HepG2 (cell line): ENCODE data around the gene EHD4. TPM values are rescaled to one million over a fixed set of nuclear protein-coding genes. Genes with fewer than 3 reads are reported as not detected.

Experiments used
- ATAC-seq: fragments of 200-7000 bp; cut with Tn5 transposase; 3 replicates; pipeline ENCODE4 v1.9.1; 2020; ENCODE audit warnings: mild to moderate bottlenecking, moderate library complexity
- BruUV-seq: library from RNA; stranded (reverse); fragments of 400-500 nt; replicated peaks from 2 replicates; lab custom pipeline; 2021; lab: Mats Ljungman, UMichigan
- CTCF ChIA-PET: fragments of 300-600 bp; formaldehyde crosslinking; extraction: SDS; loops from one replicate; lab custom pipeline; 2021; ENCODE audit warnings: low total read pairs, inconsistent platforms, low intra/inter-chr PET ratio; lab: Yijun Ruan, JAX
- POLR2A ChIA-PET: fragments of 350-600 bp; sonication (Branson Sonifier 250); formaldehyde crosslinking; loops from one replicate; lab custom pipeline; 2020; ENCODE audit warnings: antibody characterized with exemption, inconsistent platforms; lab: Yijun Ruan, JAX
- DNase-seq: peaks from one replicate; pipeline ENCODE4 v3.0.0-alpha.2; 2015; ENCODE audit warnings: low spot score
- FAIRE-seq: peaks from 3 replicates; lab custom pipeline; 2011; peaks lifted over from hg19 to GRCh38; lab: Jason Lieb, UNC
- H2AFZ ChIP-seq: one replicate; pipeline ENCODE4 v1.6.1; 2011; ENCODE audit warnings: low read length, inconsistent platforms
- H3K27ac ChIP-seq: fragments of 300-600 bp; 3 replicates; pipeline ENCODE4 v1.8.0; 2011; ENCODE audit warnings: mixed run types, mild to moderate bottlenecking, mixed read lengths, low read length, inconsistent platforms; ENCODE audit not compliant: insufficient read depth; ENCODE audit errors: extremely low read length
- H3K27me3 ChIP-seq, 2 experiments: fragments of 200-600 bp in 1 of 2; 2 replicates in 1 of 2; 3 replicates in 1 of 2; pipeline versions ENCODE4 v1.6.0 to v1.8.0; 2011; ENCODE audit warnings: low read length in 2 of 2, mild to moderate bottlenecking in 2 of 2, moderate library complexity in 2 of 2, inconsistent platforms in 1 of 2; ENCODE audit not compliant: insufficient read depth in 2 of 2, control insufficient read depth in 1 of 2
- H3K36me3 ChIP-seq, 2 experiments: fragments of 200-600 bp in 1 of 2; replicated peaks in 1 of 2; 2 replicates in 1 of 2; 3 replicates in 1 of 2; pipeline versions ENCODE4 v1.5.1 to v1.8.0; 2011; ENCODE audit warnings: low read length in 2 of 2, inconsistent platforms in 1 of 2; ENCODE audit not compliant: insufficient read depth in 2 of 2, control insufficient read depth in 1 of 2
- H3K4me1 ChIP-seq: 2 replicates; pipeline ENCODE4 v1.5.1; 2012; ENCODE audit warnings: low read length, inconsistent platforms; ENCODE audit not compliant: insufficient read depth
- H3K4me2 ChIP-seq: 2 replicates; pipeline ENCODE4 v1.6.0; 2011; ENCODE audit warnings: low read depth, low read length, inconsistent platforms
- H3K4me3 ChIP-seq, 3 experiments: fragments of 200-600 bp in 1 of 3; sonication (generic), shearing (Covaris generic) in 1 of 3; replicated peaks in 1 of 3; 2 replicates each; pipeline ENCODE4 v1.5.1; 2011 to 2016; ENCODE audit warnings: low read length in 3 of 3, inconsistent platforms in 2 of 3, low read depth in 2 of 3, mild to moderate bottlenecking in 2 of 3, control low read depth in 1 of 3, mixed read lengths in 1 of 3; ENCODE audit not compliant: insufficient read depth in 1 of 3
- H3K79me2 ChIP-seq: one replicate; pipeline ENCODE4 v1.6.1; 2011; ENCODE audit warnings: low read length, inconsistent platforms; ENCODE audit not compliant: insufficient read depth
- H3K9ac ChIP-seq: 2 replicates; pipeline ENCODE4 v1.6.0; 2011; ENCODE audit warnings: mild to moderate bottlenecking, low read depth, low read length, inconsistent platforms; ENCODE audit not compliant: insufficient read depth
- H3K9me3 ChIP-seq: 2 replicates; pipeline ENCODE4 v1.5.1; 2012; ENCODE audit warnings: mild to moderate bottlenecking, low read length
- H4K20me1 ChIP-seq: 2 replicates; pipeline ENCODE4 v1.6.0; 2011; ENCODE audit warnings: inconsistent platforms, mild to moderate bottlenecking, low read length, moderate library complexity; ENCODE audit not compliant: insufficient read depth
- AGO1 ChIP-seq: fragments of 200-400 bp; formaldehyde crosslinking; IDR thresholded peaks from 2 replicates; pipeline ENCODE4 v1.6.1; 2017; ENCODE audit warnings: mild to moderate bottlenecking, low read depth, low read length, moderate library complexity; ENCODE audit not compliant: poor library complexity, severe bottlenecking
- BCL6 ChIP-seq: IDR thresholded peaks from 2 replicates; pipeline ENCODE4 v1.6.1; 2016; ENCODE audit warnings: missing genetic modification reagents, missing compliant biosample characterization
- ELF1 ChIP-seq: sonication (generic); formaldehyde crosslinking; IDR thresholded peaks from 2 replicates; pipeline ENCODE4 v1.4.0; 2020; ENCODE audit warnings: missing genetic modification reagents
- HBP1 ChIP-seq: IDR thresholded peaks from 2 replicates; pipeline ENCODE4 v1.6.1; 2016; ENCODE audit warnings: low read depth, control low read depth
- JUN ChIP-seq: sonication (generic); formaldehyde crosslinking; IDR thresholded peaks from 2 replicates; pipeline ENCODE4 v1.4.0; 2020; ENCODE audit warnings: mild to moderate bottlenecking, missing genetic modification reagents
- REST ChIP-seq, 2 experiments: IDR thresholded peaks; 2 replicates each; pipeline ENCODE4 v1.6.1; 2011 to 2012; ENCODE audit warnings: low read length in 2 of 2, borderline replicate concordance in 1 of 2, low read depth in 1 of 2, mild to moderate bottlenecking in 1 of 2, moderate library complexity in 1 of 2
- SATB2 ChIP-seq: sonication (generic); formaldehyde crosslinking; IDR thresholded peaks from 2 replicates; pipeline ENCODE4 v1.5.0; 2020; ENCODE audit warnings: missing genetic modification reagents
- TAF15 ChIP-seq: fragments of 200-400 bp; formaldehyde crosslinking; IDR thresholded peaks from one replicate; pipeline ENCODE4 v1.6.1; 2018; ENCODE audit warnings: mild to moderate bottlenecking, low read depth, low read length; ENCODE audit not compliant: poor library complexity, severe bottlenecking
- TEF ChIP-seq: sonication (generic); formaldehyde crosslinking; IDR thresholded peaks from 2 replicates; pipeline ENCODE4 v1.5.0; 2020; ENCODE audit warnings: missing genetic modification reagents
- TSC22D2 ChIP-seq: sonication (generic); formaldehyde crosslinking; IDR thresholded peaks from 2 replicates; pipeline ENCODE4 v1.5.1; 2020; ENCODE audit warnings: missing genetic modification reagents, mild to moderate bottlenecking, borderline replicate concordance
- ZIK1 ChIP-seq: sonication (generic); formaldehyde crosslinking; IDR thresholded peaks from 2 replicates; pipeline ENCODE4 v1.5.0; 2020; ENCODE audit warnings: mild to moderate bottlenecking, low read depth, missing genetic modification reagents, borderline replicate concordance
- ZMAT3 ChIP-seq: sonication (generic); formaldehyde crosslinking; conservative IDR thresholded peaks from 2 replicates; pipeline ENCODE4 v1.7.0; 2021; ENCODE audit warnings: missing genetic modification reagents
- ZNF101 ChIP-seq: sonication (generic); formaldehyde crosslinking; IDR thresholded peaks from 2 replicates; pipeline ENCODE4 v1.4.0; 2020; ENCODE audit warnings: mild to moderate bottlenecking, low read depth, missing genetic modification reagents, borderline replicate concordance
- ZNF292 ChIP-seq: sonication (generic); formaldehyde crosslinking; IDR thresholded peaks from 2 replicates; pipeline ENCODE4 v1.8.1; 2022; ENCODE audit warnings: mild to moderate bottlenecking, low read depth, missing genetic modification reagents, borderline replicate concordance
- ZNF34 ChIP-seq: sonication (generic); formaldehyde crosslinking; IDR thresholded peaks from 2 replicates; pipeline ENCODE4 v1.4.0; 2020; ENCODE audit warnings: mild to moderate bottlenecking, missing genetic modification reagents, borderline replicate concordance
- ZNF550 ChIP-seq: sonication (generic); formaldehyde crosslinking; IDR thresholded peaks from 2 replicates; pipeline ENCODE4 v1.4.0; 2020; ENCODE audit warnings: mild to moderate bottlenecking, missing genetic modification reagents, borderline replicate concordance
- ZSCAN29 ChIP-seq: sonication (generic); formaldehyde crosslinking; conservative IDR thresholded peaks from 2 replicates; pipeline ENCODE4 v1.4.0; 2020; ENCODE audit warnings: mild to moderate bottlenecking, missing genetic modification reagents
- whole genome bisulfite sequencing: methylation state at CpG from one replicate; pipeline ENCODE4 v1.1.6; 2017; ENCODE audit warnings: low lambda C conversion rate; 5-methylcytosine and 5-hydroxymethylcytosine counted together
- in situ Hi-C: cut with HindIII; loops from 2 replicates; pipeline ENCODE4 v1.10.0; 2017; ENCODE audit warnings: low pct_unique_long_range_greater_than_20kb; ENCODE audit not compliant: extremely low pct_ligation_motif_present
- intact Hi-C: fragments of 100-400 bp; cut with micrococcal nuclease; formaldehyde crosslinking; loops from one replicate; pipeline ENCODE4 v1.10.0; 2022; ENCODE audit not compliant: unreplicated experiment
- polyA plus RNA-seq, 8 experiments: library from polyadenylated mRNA; depleted of rRNA in 3 of 8; stranded (reverse) in 7 of 8; unstranded in 1 of 8; fragments of >200 nt; fragmentation: Illumina TruSeq in 4 of 8; extraction: Trizol in 4 of 8; gene quantifications; 2 replicates each; pipeline versions ENCODE4 v1.2.1 to v1.2.3, GENCODE V29; 2011 to 2016; ENCODE audit warnings: low read depth in 4 of 8, missing spikeins in 1 of 8, mixed read lengths in 1 of 8; ENCODE audit not compliant: insufficient read depth in 1 of 8
- total RNA-seq, 5 experiments: library from RNA; depleted of rRNA; stranded (reverse); fragments of >200 nt; fragmentation: Illumina TruSeq; extraction: Trizol; gene quantifications; 2 replicates each; pipeline ENCODE4 v1.2.3, GENCODE V29; 2016; ENCODE audit warnings: low read depth in 1 of 5

Gene EHD4
- total and polyA plus RNA-seq, 2 of the 13 experiments (the other 11 are each of a cell fraction or from before 2014, with no cell fraction given) = 3.1 to 4.8 TPM

GRCh38 chr15:41942886-41943285, 29.5 kb downstream of the EHD4 start (continued):
- no peak for TF ChIP-seq ZSCAN29 (CRISPR knock-in tag)
- no peak for TF ChIP-seq BCL6 (CRISPR knock-in tag)
- no peak for TF ChIP-seq TEF (CRISPR knock-in tag)
- no peak for TF ChIP-seq SATB2
- TF ChIP-seq TAF15 = no peak

- peaks cover 2 to 6% of the 10 kb centered on the region in 2 experiments; a peak in 2 of 5 replicates for H3K36me3 ChIP-seq
- FAIRE-seq (no peak), ATAC-seq (no peak), DNase-seq (no peak)
- ChIA-PET CTCF (no interaction called here), POLR2A (no interaction called here)
- no peak overlapping the region for H3K9ac ChIP-seq
- no TSS peak for BruUV-seq
- in situ Hi-C loops = no loop called here
- no peaks in the 10 kb centered on the region for H4K20me1 ChIP-seq
- 91% methylated on average over 17 of the region's 22 CpGs for WGBS
- H3K4me1 ChIP-seq = peaks cover 16% of the 10 kb centered on the region
- intact Hi-C loops = no loop called here
- no peaks in the 10 kb centered on the region for H3K9me3 ChIP-seq
- no peak overlapping the region for H2AFZ ChIP-seq
- H3K27me3 ChIP-seq = no peaks in the 10 kb centered on the region
- no peak overlapping the region for H3K27ac ChIP-seq
- no peaks in the 10 kb centered on the region for H3K79me2 ChIP-seq
- no peak overlapping the region for H3K4me3 ChIP-seq
- H3K4me2 ChIP-seq = no peak overlapping the region
- TF ChIP-seq ZIK1 (no peak), REST (IDR thresholded peaks at IDR 0.05; ENCODE audit: borderline replicate concordance in 1 of 2, low read depth in 1 of 2, low read length in 2 of 2) (no peak), HBP1 (CRISPR knock-in tag) (no peak), AGO1 (no peak), ZNF101 (CRISPR knock-in tag) (no peak), ZNF292 (CRISPR knock-in tag) (no peak), TSC22D2 (CRISPR knock-in tag) (no peak), ZMAT3 (CRISPR knock-in tag) (no peak), ELF1 (CRISPR knock-in tag) (no peak), ZNF34 (CRISPR knock-in tag) (no peak), JUN (no peak), ZNF550 (CRISPR knock-in tag) (no peak)
Observed at GRCh38 chr15:41941644-41942415, 30.5 kb downstream of the EHD4 start.
